GM12865 (cell line): ENCODE measurements around the gene PLBD2.
A peak's percentile ranks its signal among the peaks of the same experiment; 100 is the strongest.

ENCODE experiments used
- DNase-seq: peaks from one replicate; pipeline ENCODE4 v3.0.0; 2010; ENCODE audit warnings: low read depth
- H3K4me3 ChIP-seq: 2 replicates; pipeline ENCODE4 v1.5.1; 2011; ENCODE audit warnings: mild to moderate bottlenecking, low read depth, low read length, control low read depth
- TF ChIP-seq, protein P1 (sequence below): IDR thresholded peaks from 2 replicates; pipeline ENCODE4 v1.5.1; 2011; ENCODE audit warnings: low read length, control low read depth, low read depth, inconsistent platforms; ENCODE audit not compliant: insufficient read depth; ENCODE audit errors: missing control alignments

PLBD2 gene

DNA sequence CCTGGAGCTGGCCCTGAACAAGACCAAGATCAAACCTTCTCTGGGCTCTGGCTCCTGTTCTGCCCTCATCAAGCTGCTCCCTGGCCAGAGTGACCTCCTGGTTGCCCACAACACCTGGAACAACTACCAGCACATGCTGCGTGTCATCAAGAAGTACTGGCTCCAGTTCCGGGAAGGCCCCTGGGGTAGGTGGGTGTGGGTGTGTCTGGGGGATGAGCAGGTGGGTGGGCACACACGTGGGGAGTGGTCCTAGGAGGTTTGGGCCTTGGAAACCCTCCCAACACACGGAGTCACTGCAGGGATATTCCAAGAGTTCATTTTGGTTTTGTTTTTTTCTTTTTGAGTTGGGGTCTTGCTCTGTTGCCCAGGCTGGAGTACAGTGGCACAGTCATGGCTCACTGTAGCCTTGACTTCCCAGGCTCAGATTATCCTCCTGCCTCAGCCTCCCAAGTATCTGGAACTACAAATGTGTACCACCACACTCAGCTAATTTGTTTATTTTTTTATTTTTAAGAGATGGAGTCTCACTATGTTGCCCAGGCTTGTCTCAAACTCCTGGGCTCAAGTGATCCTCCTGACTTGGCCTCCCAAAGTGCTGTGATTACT is 16.5 kb downstream of the PLBD2 start:
- TF ChIP-seq, protein P1, sequence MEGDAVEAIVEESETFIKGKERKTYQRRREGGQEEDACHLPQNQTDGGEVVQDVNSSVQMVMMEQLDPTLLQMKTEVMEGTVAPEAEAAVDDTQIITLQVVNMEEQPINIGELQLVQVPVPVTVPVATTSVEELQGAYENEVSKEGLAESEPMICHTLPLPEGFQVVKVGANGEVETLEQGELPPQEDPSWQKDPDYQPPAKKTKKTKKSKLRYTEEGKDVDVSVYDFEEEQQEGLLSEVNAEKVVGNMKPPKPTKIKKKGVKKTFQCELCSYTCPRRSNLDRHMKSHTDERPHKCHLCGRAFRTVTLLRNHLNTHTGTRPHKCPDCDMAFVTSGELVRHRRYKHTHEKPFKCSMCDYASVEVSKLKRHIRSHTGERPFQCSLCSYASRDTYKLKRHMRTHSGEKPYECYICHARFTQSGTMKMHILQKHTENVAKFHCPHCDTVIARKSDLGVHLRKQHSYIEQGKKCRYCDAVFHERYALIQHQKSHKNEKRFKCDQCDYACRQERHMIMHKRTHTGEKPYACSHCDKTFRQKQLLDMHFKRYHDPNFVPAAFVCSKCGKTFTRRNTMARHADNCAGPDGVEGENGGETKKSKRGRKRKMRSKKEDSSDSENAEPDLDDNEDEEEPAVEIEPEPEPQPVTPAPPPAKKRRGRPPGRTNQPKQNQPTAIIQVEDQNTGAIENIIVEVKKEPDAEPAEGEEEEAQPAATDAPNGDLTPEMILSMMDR, result no peak
- no peak overlapping the region for H3K4me3 ChIP-seq
- DNase-seq, result no peak

DNA sequence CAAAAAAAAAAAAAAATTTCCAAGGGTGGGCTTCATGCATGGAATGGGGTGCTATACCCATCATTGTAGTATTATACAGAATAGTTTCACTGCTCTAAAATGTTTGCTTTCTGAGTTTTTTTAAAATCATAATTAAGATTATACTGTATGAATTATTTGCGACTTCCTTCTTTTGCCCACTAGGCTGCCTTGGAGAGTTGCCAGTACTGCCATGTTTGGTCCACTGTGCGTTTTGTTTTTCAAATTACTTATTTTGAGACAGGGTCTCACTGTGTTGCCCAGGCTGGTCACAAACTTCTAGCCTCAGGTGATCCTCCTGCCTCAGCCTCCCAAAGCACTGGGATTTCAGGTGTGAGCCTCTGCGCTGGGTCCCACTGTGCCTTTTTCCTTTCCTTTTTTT is 19.9 kb downstream of the PLBD2 start:
- DNase-seq, result no peak
- TF ChIP-seq, protein P1, result no peak
- no peak overlapping the region for H3K4me3 ChIP-seq

DNA sequence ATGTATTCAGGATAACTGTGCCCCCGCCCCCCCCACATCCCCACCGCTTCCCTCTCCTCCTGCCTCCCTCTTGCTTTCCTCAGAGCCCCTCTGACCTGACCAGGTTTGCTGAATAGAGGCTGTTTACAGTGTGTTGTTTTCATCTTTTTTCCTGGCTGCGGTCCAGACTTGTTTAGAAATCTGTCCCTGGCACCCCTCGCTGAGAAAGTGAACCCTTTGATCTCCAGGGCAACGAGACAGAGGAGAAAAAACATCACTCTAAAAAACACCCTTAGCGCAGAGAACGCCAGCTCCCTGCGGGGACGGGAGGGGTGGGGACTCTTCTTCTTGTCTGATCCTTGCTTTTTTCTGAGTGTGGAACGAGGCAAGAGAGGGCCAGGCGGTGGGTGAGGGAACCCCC is 22.8 kb downstream of the PLBD2 start:
- no peak for DNase-seq
- H3K4me3 ChIP-seq, result no peak overlapping the region
- TF ChIP-seq, protein P1, result no peak

DNA sequence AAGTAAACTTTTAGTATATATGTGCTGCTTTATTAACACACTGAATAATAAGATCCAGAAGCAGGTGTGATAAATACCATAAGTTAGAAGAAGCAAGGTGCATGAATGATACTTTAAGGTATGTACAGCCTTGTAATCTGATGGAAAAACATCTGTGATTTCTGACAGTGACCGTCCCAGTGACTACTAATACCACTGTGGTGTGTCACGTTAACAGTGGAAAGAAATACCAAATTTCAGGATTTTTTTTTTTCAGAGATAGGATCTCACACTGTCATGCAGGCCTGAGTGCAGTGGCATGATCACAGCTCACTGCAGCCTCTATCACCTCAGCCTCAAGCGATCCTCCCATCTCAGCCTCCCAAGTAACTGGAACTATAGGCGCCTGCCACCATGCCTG is 23.8 kb downstream of the PLBD2 start:
- TF ChIP-seq, protein P1, result no peak
- no peak overlapping the region for H3K4me3 ChIP-seq
- DNase-seq, result no peak

DNA sequence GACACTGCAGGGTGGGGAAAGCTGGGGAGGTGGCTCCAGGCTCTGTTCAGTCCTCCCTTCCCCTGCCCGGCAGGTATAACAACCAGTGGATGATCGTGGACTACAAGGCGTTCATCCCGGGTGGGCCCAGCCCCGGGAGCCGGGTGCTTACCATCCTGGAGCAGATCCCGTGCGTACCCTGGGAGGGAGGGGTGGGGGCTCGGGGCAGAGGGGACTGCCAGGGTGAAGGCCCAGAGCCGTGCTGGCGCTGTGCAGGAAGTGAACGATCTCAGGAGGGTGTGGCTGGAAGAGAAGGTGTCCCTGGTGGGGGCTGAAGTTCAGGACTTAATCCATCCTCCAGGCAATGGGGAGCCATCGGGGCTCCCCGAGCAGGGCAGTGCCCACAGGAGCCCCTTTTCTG is 26.4 kb downstream of the PLBD2 start:
- no peak overlapping the region for H3K4me3 ChIP-seq
- TF ChIP-seq, protein P1, result no peak
- no peak for DNase-seq

DNA sequence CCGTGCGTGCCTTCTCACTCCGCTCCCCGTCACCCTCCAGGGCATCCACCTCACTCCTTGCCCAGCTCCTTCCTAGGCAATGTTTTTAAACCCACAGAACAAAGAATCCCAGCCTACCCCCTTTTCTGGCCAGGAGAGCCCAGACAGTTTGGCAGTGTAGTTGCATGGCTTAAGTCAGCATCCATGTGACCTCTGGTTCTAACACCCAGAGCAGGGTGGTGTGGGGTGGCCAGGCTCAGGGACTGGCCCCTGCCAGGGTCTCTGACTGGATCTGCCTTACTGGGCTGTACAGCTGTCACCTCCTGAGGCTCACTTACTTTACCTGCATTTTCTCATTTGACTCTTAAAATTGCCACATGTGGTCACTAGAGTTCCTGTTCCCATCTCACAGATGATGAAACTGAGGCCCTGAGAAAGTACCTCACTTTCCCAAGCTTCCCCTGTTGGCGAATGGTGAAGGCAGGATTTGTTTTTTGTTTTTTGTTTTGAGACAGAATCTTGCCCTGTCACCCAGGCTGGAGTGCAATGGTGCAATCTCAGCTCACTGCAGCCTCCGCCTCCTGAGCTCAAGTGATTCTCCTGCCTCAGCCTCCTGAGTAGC is 27.0 kb downstream of the PLBD2 start:
- H3K4me3 ChIP-seq, result no peak overlapping the region
- TF ChIP-seq, protein P1, result no peak
- peak; percentile 49 for DNase-seq
